K562 (cell line): Measurements from ENCODE around the gene DOK7.

Source experiments
- CBX8 ChIP-seq: fragments of 200-600 bp; sonication (generic); IDR thresholded peaks from 2 replicates; pipeline ENCODE4 v1.6.1; 2012; ENCODE audit warnings: borderline replicate concordance, mixed run types, low read depth, mild to moderate bottlenecking, moderate library complexity, mixed read lengths, low read length, control low read depth, inconsistent platforms; ENCODE audit not compliant: poor library complexity, severe bottlenecking; ENCODE audit errors: extremely low read depth
- CREB1 ChIP-seq, 2 experiments: sonication (generic) in 1 of 2; formaldehyde crosslinking in 1 of 2; IDR thresholded peaks; 2 replicates each; pipeline versions ENCODE4 v1.6.1 to v1.8.0; 2012 to 2022; ENCODE audit warnings: inconsistent platforms in 1 of 2, mild to moderate bottlenecking in 1 of 2, missing genetic modification reagents in 1 of 2, moderate library complexity in 1 of 2
- CTCF ChIP-seq, 3 experiments: IDR thresholded peaks in 2 of 3; conservative IDR thresholded peaks in 1 of 3; 2 replicates each; pipeline ENCODE4 v1.5.1; 2011 to 2012; ENCODE audit warnings: low read length in 3 of 3, mild to moderate bottlenecking in 3 of 3, control low read depth in 2 of 3, improper control_type of control experiment in 1 of 3, inconsistent platforms in 1 of 3, low read depth in 1 of 3, mixed read lengths in 1 of 3, moderate library complexity in 1 of 3; ENCODE audit not compliant: insufficient read depth in 2 of 3
- DLX4 ChIP-seq: fragments of 250-450 bp; sonication (Bioruptor Pico); IDR thresholded peaks from 2 replicates; pipeline ENCODE4 v1.6.1; 2021; ENCODE audit warnings: mild to moderate bottlenecking
- HMGXB4 ChIP-seq: sonication (generic); formaldehyde crosslinking; IDR thresholded peaks from 2 replicates; pipeline ENCODE4 v1.8.1; 2023; ENCODE audit warnings: mild to moderate bottlenecking, missing genetic modification reagents
- MAZ ChIP-seq, 2 experiments: fragments of 450-650 bp in 1 of 2; sonication (generic) in 1 of 2; formaldehyde crosslinking; IDR thresholded peaks in 1 of 2; conservative IDR thresholded peaks in 1 of 2; 2 replicates each; pipeline versions ENCODE4 v1.4.0 to v1.5.0; 2020; ENCODE audit warnings: mild to moderate bottlenecking in 1 of 2, missing genetic modification reagents in 1 of 2
- MTA3 ChIP-seq: fragments of 450-650 bp; formaldehyde crosslinking; IDR thresholded peaks from 2 replicates; pipeline ENCODE4 v1.6.1; 2017; ENCODE audit warnings: mild to moderate bottlenecking, borderline replicate concordance
- POLR2AphosphoS5 ChIP-seq: IDR thresholded peaks from 2 replicates; pipeline ENCODE4 v1.6.1; 2011; ENCODE audit warnings: mild to moderate bottlenecking, low read depth, low read length, moderate library complexity; ENCODE audit not compliant: control insufficient read depth, insufficient read depth
- RFX5 ChIP-seq: IDR thresholded peaks from 2 replicates; pipeline ENCODE4 v1.6.1; 2011; ENCODE audit warnings: low read depth, mild to moderate bottlenecking, improper control_type of control experiment, low read length
- SRSF1 ChIP-seq: fragments of 200-400 bp; formaldehyde crosslinking; IDR thresholded peaks from 2 replicates; pipeline ENCODE4 v1.6.1; 2017; ENCODE audit warnings: mild to moderate bottlenecking, low read depth, low read length, moderate library complexity

- TF ChIP-seq DLX4 (no peak), MAZ (CRISPR knock-in tag; conservative IDR thresholded peaks at IDR 0.05 in 1 of 2, IDR thresholded peaks at IDR 0.05 in 1 of 2) (no peak), HMGXB4 (CRISPR knock-in tag) (no peak), CTCF (IDR thresholded peaks at IDR 0.05 in 2 of 3, conservative IDR thresholded peaks at IDR 0.05 in 1 of 3; ENCODE audit: insufficient read depth in 2 of 3, low read depth in 1 of 3, low read length in 3 of 3) (no peak), POLR2AphosphoS5 (no peak), SRSF1 (no peak), CREB1 (IDR thresholded peaks at IDR 0.05) (no peak), CREB1 (CRISPR knock-in tag; IDR thresholded peaks at IDR 0.05) (no peak), RFX5 (no peak), CBX8 (no peak), MTA3 (no peak)
Observed at GRCh38 chr4:3525532-3526430, 62.7 kb downstream of the DOK7 start.
